HG03139 (cell line): ENCODE measurements around the gene RBX1.

Source experiments
- ATAC-seq: cut with Tn5 transposase; IDR thresholded peaks from one replicate; pipeline ENCODE4 v1.9.1; 2021; ENCODE audit not compliant: unreplicated experiment

The RBX1 gene

DNA sequence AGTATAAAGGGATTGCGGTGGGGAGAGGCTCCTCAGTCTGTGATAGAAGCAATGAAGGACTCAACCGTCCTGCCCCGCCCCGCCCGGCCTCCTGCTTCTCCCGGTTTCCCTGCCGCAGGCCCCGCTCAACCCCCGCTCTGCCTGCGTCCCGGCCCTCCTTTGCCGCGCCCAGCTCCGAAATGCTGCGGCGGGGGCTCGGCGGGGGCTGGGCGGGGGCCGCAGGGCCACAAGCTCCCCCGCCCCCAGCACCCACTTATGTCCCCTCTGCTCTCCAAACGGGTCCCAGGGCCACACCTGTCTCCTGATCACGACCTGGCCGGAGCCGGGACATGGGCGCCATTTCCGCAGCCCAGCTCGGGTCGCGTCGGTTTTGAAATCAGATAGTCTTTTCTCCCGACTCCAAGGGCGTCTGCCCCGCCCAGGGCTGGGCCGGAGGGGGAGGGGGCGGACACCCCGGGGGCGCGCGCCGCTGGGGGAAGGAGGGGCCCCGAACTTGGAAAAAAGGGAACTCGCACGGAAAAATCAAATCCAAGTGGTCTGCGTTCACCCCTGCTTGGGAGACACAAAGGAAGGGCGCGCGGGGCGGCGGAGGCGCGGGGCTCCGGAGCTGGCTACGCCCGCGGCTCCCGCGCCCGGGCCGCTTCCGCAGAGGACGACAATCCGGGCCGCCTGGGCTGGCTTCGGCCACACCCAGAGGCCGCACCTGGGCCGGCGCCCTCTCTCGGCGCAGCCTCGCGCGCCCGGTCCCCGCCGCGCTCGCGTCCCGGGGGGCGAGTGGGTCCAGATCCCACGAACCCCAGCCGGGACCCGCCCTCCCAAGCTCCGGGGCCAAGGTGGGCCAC, 70.7 kb downstream of the RBX1 start:
- ATAC-seq, result no peak

DNA sequence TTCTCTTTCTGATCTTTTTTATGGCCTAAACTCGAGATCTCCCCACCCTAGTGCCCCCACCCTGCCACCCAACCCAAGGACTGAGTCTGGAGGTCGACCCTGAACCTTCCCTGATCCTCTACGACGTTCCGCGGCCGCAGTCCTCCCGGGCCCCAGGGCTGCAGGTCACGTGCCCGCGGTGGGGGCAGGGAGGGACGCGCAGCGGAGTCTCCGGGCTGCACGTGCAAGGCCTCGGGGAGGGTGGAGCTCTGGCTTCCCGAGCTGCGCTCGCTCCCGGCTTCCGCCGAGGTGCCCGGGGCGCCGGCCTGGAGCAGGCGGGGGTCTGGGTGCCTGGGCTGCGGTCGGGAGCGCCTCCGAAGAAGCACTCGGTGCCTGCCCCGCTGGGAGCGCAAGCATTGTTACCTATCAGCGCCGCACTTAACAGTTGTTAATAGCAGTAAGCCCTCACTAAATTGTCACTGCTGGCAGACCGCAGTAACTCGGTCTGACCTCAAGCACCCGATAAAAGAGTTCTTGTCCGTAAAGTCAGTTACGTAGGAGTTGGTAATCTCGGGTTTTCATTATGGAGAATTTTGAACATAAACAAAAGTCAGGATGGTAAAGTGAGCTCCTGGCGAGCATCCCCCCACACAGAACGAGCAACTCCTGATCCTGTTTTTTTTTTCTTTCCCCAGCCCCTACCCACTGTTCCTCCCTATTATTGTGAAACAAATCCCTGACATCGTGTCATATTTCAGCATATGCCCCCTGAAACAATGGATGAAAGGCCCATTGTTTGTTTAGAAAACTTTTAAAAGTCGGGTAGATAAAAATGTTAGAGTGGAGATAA, 71.5 kb downstream of the RBX1 start:
- no peak for ATAC-seq
